HepG2 (cell line): ENCODE results near the gene AFF1. TPM values are rescaled to one million over a fixed set of nuclear protein-coding genes. Genes with fewer than 3 reads are reported as not detected.

Experiments
- ATAC-seq: fragments of 200-7000 bp; cut with Tn5 transposase; 3 replicates; pipeline ENCODE4 v1.9.1; 2020; ENCODE audit warnings: mild to moderate bottlenecking, moderate library complexity
- BruUV-seq: library from RNA; stranded (reverse); fragments of 400-500 nt; replicated peaks from 2 replicates; lab custom pipeline; 2021; lab: Mats Ljungman, UMichigan
- CTCF ChIA-PET: fragments of 300-600 bp; formaldehyde crosslinking; extraction: SDS; loops from one replicate; lab custom pipeline; 2021; ENCODE audit warnings: low total read pairs, inconsistent platforms, low intra/inter-chr PET ratio; lab: Yijun Ruan, JAX
- POLR2A ChIA-PET: fragments of 350-600 bp; sonication (Branson Sonifier 250); formaldehyde crosslinking; loops from one replicate; lab custom pipeline; 2020; ENCODE audit warnings: antibody characterized with exemption, inconsistent platforms; lab: Yijun Ruan, JAX
- DNase-seq: peaks from one replicate; pipeline ENCODE4 v3.0.0-alpha.2; 2015; ENCODE audit warnings: low spot score
- FAIRE-seq: peaks from 3 replicates; lab custom pipeline; 2011; peaks lifted over from hg19 to GRCh38; lab: Jason Lieb, UNC
- H2AFZ ChIP-seq: one replicate; pipeline ENCODE4 v1.6.1; 2011; ENCODE audit warnings: low read length, inconsistent platforms
- H3K27ac ChIP-seq: fragments of 300-600 bp; 3 replicates; pipeline ENCODE4 v1.8.0; 2011; ENCODE audit warnings: mixed run types, mild to moderate bottlenecking, mixed read lengths, low read length, inconsistent platforms; ENCODE audit not compliant: insufficient read depth; ENCODE audit errors: extremely low read length
- H3K27me3 ChIP-seq, 2 experiments: fragments of 200-600 bp in 1 of 2; 2 replicates in 1 of 2; 3 replicates in 1 of 2; pipeline versions ENCODE4 v1.6.0 to v1.8.0; 2011; ENCODE audit warnings: low read length in 2 of 2, mild to moderate bottlenecking in 2 of 2, moderate library complexity in 2 of 2, inconsistent platforms in 1 of 2; ENCODE audit not compliant: insufficient read depth in 2 of 2, control insufficient read depth in 1 of 2
- H3K36me3 ChIP-seq, 2 experiments: fragments of 200-600 bp in 1 of 2; replicated peaks in 1 of 2; 2 replicates in 1 of 2; 3 replicates in 1 of 2; pipeline versions ENCODE4 v1.5.1 to v1.8.0; 2011; ENCODE audit warnings: low read length in 2 of 2, inconsistent platforms in 1 of 2; ENCODE audit not compliant: insufficient read depth in 2 of 2, control insufficient read depth in 1 of 2
- H3K4me1 ChIP-seq: 2 replicates; pipeline ENCODE4 v1.5.1; 2012; ENCODE audit warnings: low read length, inconsistent platforms; ENCODE audit not compliant: insufficient read depth
- H3K4me2 ChIP-seq: 2 replicates; pipeline ENCODE4 v1.6.0; 2011; ENCODE audit warnings: low read depth, low read length, inconsistent platforms
- H3K4me3 ChIP-seq, 3 experiments: fragments of 200-600 bp in 1 of 3; sonication (generic), shearing (Covaris generic) in 1 of 3; replicated peaks in 1 of 3; 2 replicates each; pipeline ENCODE4 v1.5.1; 2011 to 2016; ENCODE audit warnings: low read length in 3 of 3, inconsistent platforms in 2 of 3, low read depth in 2 of 3, mild to moderate bottlenecking in 2 of 3, control low read depth in 1 of 3, mixed read lengths in 1 of 3; ENCODE audit not compliant: insufficient read depth in 1 of 3
- H3K79me2 ChIP-seq: one replicate; pipeline ENCODE4 v1.6.1; 2011; ENCODE audit warnings: low read length, inconsistent platforms; ENCODE audit not compliant: insufficient read depth
- H3K9ac ChIP-seq: 2 replicates; pipeline ENCODE4 v1.6.0; 2011; ENCODE audit warnings: mild to moderate bottlenecking, low read depth, low read length, inconsistent platforms; ENCODE audit not compliant: insufficient read depth
- H3K9me3 ChIP-seq: 2 replicates; pipeline ENCODE4 v1.5.1; 2012; ENCODE audit warnings: mild to moderate bottlenecking, low read length
- H4K20me1 ChIP-seq: 2 replicates; pipeline ENCODE4 v1.6.0; 2011; ENCODE audit warnings: inconsistent platforms, mild to moderate bottlenecking, low read length, moderate library complexity; ENCODE audit not compliant: insufficient read depth
- ELF4 ChIP-seq: sonication (generic); formaldehyde crosslinking; IDR thresholded peaks from 2 replicates; pipeline ENCODE4 v1.5.0; 2020; ENCODE audit warnings: missing genetic modification reagents, mild to moderate bottlenecking, moderate library complexity, borderline replicate concordance
- GPN1 ChIP-seq: sonication (generic); formaldehyde crosslinking; IDR thresholded peaks from 2 replicates; pipeline ENCODE4 v1.5.1; 2020; ENCODE audit warnings: missing genetic modification reagents, borderline replicate concordance
- HDAC2 ChIP-seq: sonication (generic); formaldehyde crosslinking; IDR thresholded peaks from 2 replicates; pipeline ENCODE4 v1.4.0; 2020; ENCODE audit warnings: missing genetic modification reagents
- HINFP ChIP-seq: sonication (generic); formaldehyde crosslinking; IDR thresholded peaks from 2 replicates; pipeline ENCODE4 v1.4.0; 2020; ENCODE audit warnings: low read depth, mild to moderate bottlenecking, missing genetic modification reagents
- HMG20B ChIP-seq: conservative IDR thresholded peaks from 2 replicates; pipeline ENCODE4 v1.6.1; 2016; ENCODE audit warnings: missing genetic modification reagents, missing compliant biosample characterization
- IRF2 ChIP-seq: IDR thresholded peaks from 2 replicates; pipeline ENCODE4 v1.6.1; 2018; ENCODE audit warnings: missing genetic modification reagents, missing compliant biosample characterization
- MED1 ChIP-seq: sonication (generic); formaldehyde crosslinking; IDR thresholded peaks from 2 replicates; pipeline ENCODE4 v1.4.0; 2020; ENCODE audit warnings: missing genetic modification reagents
- MIER2 ChIP-seq: IDR thresholded peaks from 2 replicates; pipeline ENCODE4 v1.6.1; 2016; ENCODE audit warnings: missing biosample characterization, missing genetic modification reagents
- RFXANK ChIP-seq: IDR thresholded peaks from 2 replicates; pipeline ENCODE4 v1.6.1; 2016
- ZFAT ChIP-seq: sonication (generic); formaldehyde crosslinking; conservative IDR thresholded peaks from 2 replicates; pipeline ENCODE4 v1.8.1; 2023; ENCODE audit warnings: missing genetic modification reagents, inconsistent platforms
- ZNF430 ChIP-seq: sonication (generic); formaldehyde crosslinking; IDR thresholded peaks from 2 replicates; pipeline ENCODE4 v1.9.0; 2021; ENCODE audit warnings: mild to moderate bottlenecking, missing genetic modification reagents
- ZNF644 ChIP-seq: IDR thresholded peaks from 2 replicates; pipeline ENCODE4 v1.6.1; 2016; ENCODE audit warnings: low read depth
- ZNF646 ChIP-seq: sonication (generic); formaldehyde crosslinking; IDR thresholded peaks from 2 replicates; pipeline ENCODE4 v1.9.0; 2021; ENCODE audit warnings: mild to moderate bottlenecking, missing genetic modification reagents
- ZSCAN20 ChIP-seq: sonication (generic); formaldehyde crosslinking; IDR thresholded peaks from 2 replicates; pipeline ENCODE4 v1.4.0; 2020; ENCODE audit warnings: missing genetic modification reagents, mild to moderate bottlenecking, borderline replicate concordance
- WGBS: methylation state at CpG from one replicate; pipeline ENCODE4 v1.1.6; 2017; ENCODE audit warnings: low lambda C conversion rate; 5-methylcytosine and 5-hydroxymethylcytosine counted together
- in situ Hi-C: cut with HindIII; loops from 2 replicates; pipeline ENCODE4 v1.10.0; 2017; ENCODE audit warnings: low pct_unique_long_range_greater_than_20kb; ENCODE audit not compliant: extremely low pct_ligation_motif_present
- intact Hi-C: fragments of 100-400 bp; cut with micrococcal nuclease; formaldehyde crosslinking; loops from one replicate; pipeline ENCODE4 v1.10.0; 2022; ENCODE audit not compliant: unreplicated experiment
- polyA plus RNA-seq, 8 experiments: library from polyadenylated mRNA; depleted of rRNA in 3 of 8; stranded (reverse) in 7 of 8; unstranded in 1 of 8; fragments of >200 nt; fragmentation: Illumina TruSeq in 4 of 8; extraction: Trizol in 4 of 8; gene quantifications; 2 replicates each; pipeline versions ENCODE4 v1.2.1 to v1.2.3, GENCODE V29; 2011 to 2016; ENCODE audit warnings: low read depth in 4 of 8, missing spikeins in 1 of 8, mixed read lengths in 1 of 8; ENCODE audit not compliant: insufficient read depth in 1 of 8
- total RNA-seq, 5 experiments: library from RNA; depleted of rRNA; stranded (reverse); fragments of >200 nt; fragmentation: Illumina TruSeq; extraction: Trizol; gene quantifications; 2 replicates each; pipeline ENCODE4 v1.2.3, GENCODE V29; 2016; ENCODE audit warnings: low read depth in 1 of 5
- TF ChIP-seq, protein P1 (sequence below): sonication (generic); formaldehyde crosslinking; IDR thresholded peaks from 2 replicates; pipeline ENCODE4 v1.4.0; 2020; ENCODE audit warnings: low read depth, mild to moderate bottlenecking, missing genetic modification reagents

The AFF1 gene
- total and polyA plus RNA-seq, 2 of the 13 experiments (the other 11 are each of a cell fraction or from before 2014, with no cell fraction given) = 15.5 to 15.9 TPM

DNA sequence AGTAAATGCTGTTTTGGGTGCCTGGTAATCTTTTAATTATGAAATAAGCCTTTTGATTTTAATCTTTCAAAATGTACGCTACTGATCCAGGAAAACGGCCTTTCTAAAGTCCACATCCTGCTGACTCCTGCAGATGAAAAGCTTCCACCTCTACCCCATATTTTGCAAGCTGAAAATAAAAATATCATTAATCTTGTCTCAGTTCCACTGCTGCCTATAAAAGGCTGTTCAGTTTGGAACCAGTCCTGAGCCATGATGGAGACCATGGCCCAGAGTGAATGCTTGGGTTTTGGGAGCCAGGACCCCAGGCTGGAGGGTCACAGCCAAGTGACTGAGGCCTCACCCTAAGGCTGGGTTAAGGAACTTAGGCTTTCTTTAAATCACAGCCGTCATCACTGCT lies 110.8 kb downstream of the AFF1 start:
- no peak for DNase-seq
- TF ChIP-seq, protein P1, sequence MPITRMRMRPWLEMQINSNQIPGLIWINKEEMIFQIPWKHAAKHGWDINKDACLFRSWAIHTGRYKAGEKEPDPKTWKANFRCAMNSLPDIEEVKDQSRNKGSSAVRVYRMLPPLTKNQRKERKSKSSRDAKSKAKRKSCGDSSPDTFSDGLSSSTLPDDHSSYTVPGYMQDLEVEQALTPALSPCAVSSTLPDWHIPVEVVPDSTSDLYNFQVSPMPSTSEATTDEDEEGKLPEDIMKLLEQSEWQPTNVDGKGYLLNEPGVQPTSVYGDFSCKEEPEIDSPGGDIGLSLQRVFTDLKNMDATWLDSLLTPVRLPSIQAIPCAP (CRISPR knock-in tag) = no peak
- TF ChIP-seq HINFP (CRISPR knock-in tag) (no peak), ZFAT (CRISPR knock-in tag) (no peak), ZSCAN20 (CRISPR knock-in tag) (no peak), ZNF430 (CRISPR knock-in tag) (no peak), HMG20B (CRISPR knock-in tag) (no peak), IRF2 (no peak), ZNF644 (no peak), MIER2 (CRISPR knock-in tag) (no peak), ZNF646 (CRISPR knock-in tag) (no peak), ELF4 (CRISPR knock-in tag) (no peak), MED1 (CRISPR knock-in tag) (no peak), HDAC2 (CRISPR knock-in tag) (no peak), RFXANK (no peak), GPN1 (CRISPR knock-in tag) (no peak)

More for the DNA sequence above, 110.8 kb downstream of the AFF1 start:
- 94% methylated on average over 3 of the region's 3 CpGs for WGBS
- H3K27me3 ChIP-seq = no peaks in the 10 kb centered on the region
- intact Hi-C loops (no loop called here), in situ Hi-C loops (no loop called here)
- no peaks in the 10 kb centered on the region for H3K9me3 ChIP-seq
- no peak overlapping the region for H2AFZ ChIP-seq
- peaks cover 34% of the 10 kb centered on the region for H3K79me2 ChIP-seq
- peaks cover 20% of the 10 kb centered on the region for H4K20me1 ChIP-seq
- H3K27ac ChIP-seq = no peak overlapping the region
- H3K4me2 ChIP-seq = no peak overlapping the region
- ATAC-seq (no peak), FAIRE-seq (no peak)
- H3K4me1 ChIP-seq = peaks cover 23% of the 10 kb centered on the region
- CTCF ChIA-PET = no interaction called here
- H3K9ac ChIP-seq = no peak overlapping the region
- POLR2A ChIA-PET = no interaction called here
- H3K36me3 ChIP-seq = peaks cover 7 to 28% of the 10 kb centered on the region in 2 experiments; a peak in 4 of 5 replicates
- no TSS peak for BruUV-seq
- H3K4me3 ChIP-seq = no peak overlapping the region
